NCI-H526 treated with DMSO at 0.1 percent for 48 hours (cell line): Measurements from ENCODE around the gene GJC2.

Experiments
- DNase-seq: peaks from one replicate; lab custom pipeline; 2025; lab: John Stamatoyannopoulos, UW

GJC2 gene

GRCh38 chr1:228158151-228159007, 8.6 kb downstream of the GJC2 start:
- DNase-seq = no peak

GRCh38 chr1:228159008-228159665, 9.4 kb downstream of the GJC2 start:
- no peak for DNase-seq

GRCh38 chr1:228160201-228160761, 10.6 kb downstream of the GJC2 start:
- no peak for DNase-seq

- no peak for DNase-seq
Measured at GRCh38 chr1:228161362-228161761, 11.6 kb downstream of the GJC2 start.

GRCh38 chr1:228161866-228162265, 12.1 kb downstream of the GJC2 start:
- DNase-seq = no peak

GRCh38 chr1:228162286-228163006, 12.7 kb downstream of the GJC2 start:
- no peak for DNase-seq

- DNase-seq = no peak
Measured at GRCh38 chr1:228163007-228163753, 13.4 kb downstream of the GJC2 start.

- DNase-seq = no peak
Measured at GRCh38 chr1:228163776-228164519, 14.2 kb downstream of the GJC2 start.

- DNase-seq = no peak
Measured at GRCh38 chr1:228164561-228165371, 15.0 kb downstream of the GJC2 start.

GRCh38 chr1:228165372-228166169, 15.8 kb downstream of the GJC2 start, which contains the start of gene IBA57:
Gene IBA57 (plus strand): TSS chr1:228165804. CDS start chr1:228165817, 13 bp downstream.
- peak; percentile 87 for DNase-seq

- DNase-seq = no peak
Measured at GRCh38 chr1:228166170-228166936, 16.6 kb downstream of the GJC2 start.

- DNase-seq = no peak
Measured at GRCh38 chr1:228168563-228169270, 19.0 kb downstream of the GJC2 start.

- no peak for DNase-seq
Measured at GRCh38 chr1:228169345-228169744, 19.6 kb downstream of the GJC2 start.

GRCh38 chr1:228170666-228171065, 20.9 kb downstream of the GJC2 start:
- DNase-seq = no peak

- DNase-seq = no peak
Measured at GRCh38 chr1:228171221-228171891, 21.6 kb downstream of the GJC2 start.

GRCh38 chr1:228172591-228173527, 23.1 kb downstream of the GJC2 start:
- no peak for DNase-seq
